ENCODE data around the gene MAS1.

DNA sequence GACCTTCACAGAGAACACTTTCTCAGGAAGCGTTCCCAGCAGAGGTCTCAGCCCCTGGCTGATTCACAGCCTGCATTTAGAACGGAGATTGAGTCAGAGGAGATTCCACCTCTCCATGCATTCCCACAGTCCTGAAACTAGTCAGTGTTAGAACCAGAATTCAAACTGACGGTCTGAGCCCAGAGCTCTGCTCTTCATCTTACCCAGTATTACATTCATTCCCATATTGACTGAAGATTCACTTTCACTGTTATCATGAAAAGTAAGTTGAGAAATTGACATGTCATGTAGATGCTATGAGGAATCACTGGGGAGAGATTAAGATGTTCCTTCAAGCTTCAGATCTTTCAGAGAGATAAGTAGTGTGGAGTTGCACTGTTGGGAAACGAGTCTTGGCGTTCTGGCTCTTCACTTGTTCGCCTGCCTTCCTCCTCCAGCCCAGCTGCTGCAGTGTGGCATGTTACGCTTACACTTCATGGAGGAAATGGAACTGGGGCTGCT lies 28.3 kb downstream of the MAS1 start:
- TF ChIP-seq, protein P1, sequence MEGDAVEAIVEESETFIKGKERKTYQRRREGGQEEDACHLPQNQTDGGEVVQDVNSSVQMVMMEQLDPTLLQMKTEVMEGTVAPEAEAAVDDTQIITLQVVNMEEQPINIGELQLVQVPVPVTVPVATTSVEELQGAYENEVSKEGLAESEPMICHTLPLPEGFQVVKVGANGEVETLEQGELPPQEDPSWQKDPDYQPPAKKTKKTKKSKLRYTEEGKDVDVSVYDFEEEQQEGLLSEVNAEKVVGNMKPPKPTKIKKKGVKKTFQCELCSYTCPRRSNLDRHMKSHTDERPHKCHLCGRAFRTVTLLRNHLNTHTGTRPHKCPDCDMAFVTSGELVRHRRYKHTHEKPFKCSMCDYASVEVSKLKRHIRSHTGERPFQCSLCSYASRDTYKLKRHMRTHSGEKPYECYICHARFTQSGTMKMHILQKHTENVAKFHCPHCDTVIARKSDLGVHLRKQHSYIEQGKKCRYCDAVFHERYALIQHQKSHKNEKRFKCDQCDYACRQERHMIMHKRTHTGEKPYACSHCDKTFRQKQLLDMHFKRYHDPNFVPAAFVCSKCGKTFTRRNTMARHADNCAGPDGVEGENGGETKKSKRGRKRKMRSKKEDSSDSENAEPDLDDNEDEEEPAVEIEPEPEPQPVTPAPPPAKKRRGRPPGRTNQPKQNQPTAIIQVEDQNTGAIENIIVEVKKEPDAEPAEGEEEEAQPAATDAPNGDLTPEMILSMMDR (IDR thresholded peaks at IDR 0.05): no peak
- no peak for TF ChIP-seq ZFX (IDR thresholded peaks at IDR 0.05; ENCODE audit: borderline replicate concordance)
